KMS-11 (cell line): ENCODE results near the gene CAMTA1.

ENCODE experiments used
- H2AFZ ChIP-seq: fragments of 200-600 bp; sonication (generic); 2 replicates; pipeline ENCODE4 v1.6.1; 2016; ENCODE audit warnings: antibody characterized with exemption, mixed run types, low read depth
- H3K27ac ChIP-seq: fragments of 200-600 bp; sonication (generic); 2 replicates; pipeline ENCODE4 v1.6.1; 2016; ENCODE audit warnings: mild to moderate bottlenecking, mixed run types
- H3K27me3 ChIP-seq: fragments of 200-600 bp; sonication (generic); 2 replicates; pipeline ENCODE4 v1.6.1; 2017; ENCODE audit warnings: mild to moderate bottlenecking, low read depth, mixed run types, moderate library complexity; ENCODE audit not compliant: insufficient read depth
- H3K36me3 ChIP-seq: fragments of 200-600 bp; sonication (generic); 2 replicates; pipeline ENCODE4 v1.6.1; 2017; ENCODE audit warnings: mild to moderate bottlenecking, mixed run types; ENCODE audit not compliant: insufficient read depth
- H3K4me1 ChIP-seq: fragments of 200-600 bp; sonication (generic); 2 replicates; pipeline ENCODE4 v1.6.1; 2016; ENCODE audit warnings: mild to moderate bottlenecking, low read depth, mixed run types; ENCODE audit not compliant: poor library complexity, severe bottlenecking
- H3K4me2 ChIP-seq: fragments of 200-600 bp; sonication (generic); 2 replicates; pipeline ENCODE4 v1.7.0; 2016; ENCODE audit warnings: mild to moderate bottlenecking, mixed run types
- H3K4me3 ChIP-seq: fragments of 200-600 bp; sonication (generic); IDR thresholded peaks from 2 replicates; pipeline ENCODE4 v1.6.1; 2017; ENCODE audit warnings: low read depth, low read length, mixed read lengths; ENCODE audit not compliant: insufficient read depth
- H3K79me2 ChIP-seq: fragments of 200-600 bp; sonication (generic); 2 replicates; pipeline ENCODE4 v1.6.1; 2016; ENCODE audit warnings: low read depth, mixed run types; ENCODE audit not compliant: insufficient read depth
- H3K9ac ChIP-seq: fragments of 200-600 bp; sonication (generic); 2 replicates; pipeline ENCODE4 v1.6.1; 2016; ENCODE audit warnings: mild to moderate bottlenecking, mixed run types
- H4K20me1 ChIP-seq: fragments of 200-600 bp; sonication (generic); 2 replicates; pipeline ENCODE4 v1.6.1; 2016; ENCODE audit warnings: mild to moderate bottlenecking, mixed run types; ENCODE audit not compliant: insufficient read depth
- TF ChIP-seq, protein P1 (sequence below): fragments of 200-600 bp; sonication (generic); conservative IDR thresholded peaks from 2 replicates; pipeline ENCODE4 v1.6.1; 2017; ENCODE audit warnings: low read depth, mild to moderate bottlenecking, antibody characterized with exemption, low read length, moderate library complexity, mixed read lengths

CAMTA1 gene

DNA sequence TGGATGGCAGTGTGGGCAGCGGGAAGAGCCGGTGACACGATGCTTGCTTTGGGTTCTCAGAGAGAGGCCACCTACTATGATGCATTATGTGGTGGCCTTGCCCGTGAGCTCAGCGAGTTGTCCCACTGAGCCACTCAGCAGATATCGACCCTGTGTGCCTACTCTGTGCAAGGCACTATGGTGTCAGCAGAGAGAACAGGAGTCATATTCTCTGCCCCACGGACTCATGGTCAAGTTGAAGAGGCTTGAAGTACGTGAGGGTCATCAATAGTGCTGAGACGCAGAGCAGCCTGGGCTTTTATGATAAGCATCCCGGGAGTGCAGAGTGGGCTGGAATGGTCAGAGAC lies 466.2 kb downstream of the CAMTA1 start:
- H3K79me2 ChIP-seq = no peaks in the 10 kb centered on the region
- no peak overlapping the region for H3K27ac ChIP-seq
- no peaks in the 10 kb centered on the region for H3K36me3 ChIP-seq
- no peak overlapping the region for H3K9ac ChIP-seq
- TF ChIP-seq, protein P1, sequence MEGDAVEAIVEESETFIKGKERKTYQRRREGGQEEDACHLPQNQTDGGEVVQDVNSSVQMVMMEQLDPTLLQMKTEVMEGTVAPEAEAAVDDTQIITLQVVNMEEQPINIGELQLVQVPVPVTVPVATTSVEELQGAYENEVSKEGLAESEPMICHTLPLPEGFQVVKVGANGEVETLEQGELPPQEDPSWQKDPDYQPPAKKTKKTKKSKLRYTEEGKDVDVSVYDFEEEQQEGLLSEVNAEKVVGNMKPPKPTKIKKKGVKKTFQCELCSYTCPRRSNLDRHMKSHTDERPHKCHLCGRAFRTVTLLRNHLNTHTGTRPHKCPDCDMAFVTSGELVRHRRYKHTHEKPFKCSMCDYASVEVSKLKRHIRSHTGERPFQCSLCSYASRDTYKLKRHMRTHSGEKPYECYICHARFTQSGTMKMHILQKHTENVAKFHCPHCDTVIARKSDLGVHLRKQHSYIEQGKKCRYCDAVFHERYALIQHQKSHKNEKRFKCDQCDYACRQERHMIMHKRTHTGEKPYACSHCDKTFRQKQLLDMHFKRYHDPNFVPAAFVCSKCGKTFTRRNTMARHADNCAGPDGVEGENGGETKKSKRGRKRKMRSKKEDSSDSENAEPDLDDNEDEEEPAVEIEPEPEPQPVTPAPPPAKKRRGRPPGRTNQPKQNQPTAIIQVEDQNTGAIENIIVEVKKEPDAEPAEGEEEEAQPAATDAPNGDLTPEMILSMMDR = no peak
- no peak overlapping the region for H3K4me2 ChIP-seq
- H3K4me3 ChIP-seq = no peak overlapping the region
- no peak overlapping the region for H2AFZ ChIP-seq
- H4K20me1 ChIP-seq = no peaks in the 10 kb centered on the region
- H3K27me3 ChIP-seq = peaks cover 31% of the 10 kb centered on the region; the same call in 1 of the 2 replicates
- H3K4me1 ChIP-seq = no peaks in the 10 kb centered on the region

DNA sequence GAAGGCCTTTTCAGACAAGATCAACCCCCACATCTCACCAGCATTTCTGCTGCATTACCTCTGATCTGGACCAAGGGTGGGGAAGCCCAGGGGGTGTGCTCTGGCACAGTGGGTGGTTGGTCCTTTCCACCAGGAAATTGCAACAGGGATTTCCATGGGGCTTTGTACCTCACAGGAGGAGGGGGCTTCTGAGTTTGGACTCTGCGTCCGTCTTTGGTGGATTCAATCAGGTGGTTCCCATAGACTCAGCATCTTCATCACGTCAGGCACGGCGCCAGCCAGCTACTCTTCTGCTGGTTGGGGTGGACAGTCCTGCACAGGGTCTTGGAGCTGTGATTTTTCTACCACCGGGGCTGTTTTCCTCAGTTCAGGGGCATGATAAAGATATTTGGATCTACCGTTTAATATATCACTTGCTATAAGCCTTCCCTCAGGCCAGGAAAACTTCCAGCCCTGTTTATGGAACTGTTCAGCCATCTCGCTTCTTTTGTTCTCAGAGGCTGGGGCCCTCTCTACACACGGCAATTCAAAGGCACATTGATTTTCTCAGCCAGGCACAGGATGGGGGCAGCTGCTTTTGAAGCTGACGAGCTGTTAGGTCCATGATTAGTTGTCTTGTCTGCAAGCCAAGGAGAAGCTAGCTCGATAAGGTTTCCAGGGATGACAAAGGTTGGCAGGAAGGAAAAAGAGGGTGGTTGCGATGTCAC lies 467.3 kb downstream of the CAMTA1 start:
- no peak overlapping the region for H3K4me3 ChIP-seq
- H3K36me3 ChIP-seq = no peaks in the 10 kb centered on the region
- H4K20me1 ChIP-seq = no peaks in the 10 kb centered on the region
- H3K27me3 ChIP-seq = peaks cover 27% of the 10 kb centered on the region; the same call in 1 of the 2 replicates
- H3K79me2 ChIP-seq = no peaks in the 10 kb centered on the region
- no peak overlapping the region for H3K27ac ChIP-seq
- no peak overlapping the region for H3K9ac ChIP-seq
- TF ChIP-seq, protein P1 = no peak
- H3K4me1 ChIP-seq = no peaks in the 10 kb centered on the region
- no peak overlapping the region for H2AFZ ChIP-seq
- H3K4me2 ChIP-seq = no peak overlapping the region

DNA sequence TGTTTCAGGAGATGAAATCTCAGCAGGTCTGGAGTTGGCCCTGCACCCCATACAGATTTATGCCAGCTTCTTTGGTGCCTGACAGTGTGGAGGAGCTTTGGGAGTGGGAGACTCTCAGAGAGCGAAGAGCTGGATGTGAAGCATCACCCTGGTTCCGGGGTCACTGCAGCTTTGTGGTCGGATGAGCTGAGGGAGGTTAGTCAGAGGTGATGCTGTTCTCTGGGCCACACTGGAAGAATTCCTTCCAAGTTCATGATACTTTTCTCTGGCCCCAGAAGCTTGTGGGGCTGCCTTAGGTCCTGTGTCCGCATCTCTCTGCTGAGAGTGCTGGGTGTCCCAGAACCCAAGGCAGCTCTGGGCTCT lies 467.8 kb downstream of the CAMTA1 start:
- H3K27me3 ChIP-seq = peaks cover 23% of the 10 kb centered on the region; the same call in 1 of the 2 replicates
- H3K36me3 ChIP-seq = no peaks in the 10 kb centered on the region
- H3K4me1 ChIP-seq = no peaks in the 10 kb centered on the region
- H2AFZ ChIP-seq = no peak overlapping the region
- TF ChIP-seq, protein P1 = no peak
- no peak overlapping the region for H3K4me2 ChIP-seq
- H4K20me1 ChIP-seq = no peaks in the 10 kb centered on the region
- H3K9ac ChIP-seq = no peak overlapping the region
- no peak overlapping the region for H3K4me3 ChIP-seq
- H3K27ac ChIP-seq = no peak overlapping the region
- no peaks in the 10 kb centered on the region for H3K79me2 ChIP-seq

DNA sequence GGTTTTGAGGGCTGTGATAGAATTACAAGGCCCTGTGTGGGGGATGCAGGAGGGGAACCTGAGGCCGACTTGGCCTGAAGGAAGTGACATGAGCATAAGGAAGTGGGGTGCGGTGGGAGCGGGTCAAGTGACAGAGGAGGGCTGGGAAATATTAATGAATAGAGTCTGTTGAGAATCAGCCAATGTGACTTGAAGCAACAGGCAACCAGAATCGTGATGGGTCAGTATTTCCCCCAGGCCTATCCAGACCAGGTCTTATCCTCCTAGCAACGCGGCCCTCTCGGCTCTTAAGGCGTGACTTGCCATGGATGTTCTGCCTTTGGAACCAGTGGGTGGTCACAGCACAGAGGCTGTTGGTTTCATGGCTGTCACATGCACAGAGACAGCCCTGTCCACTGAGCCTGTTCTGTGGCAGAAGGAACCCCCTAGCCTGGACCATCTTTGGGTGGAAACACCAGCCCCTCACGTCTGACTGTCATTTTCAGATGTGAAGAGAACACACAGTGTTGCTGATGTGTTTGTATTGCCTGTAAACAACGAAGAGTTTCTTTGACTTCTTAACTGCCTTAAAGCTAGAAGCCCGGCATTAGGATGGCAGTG lies 468.8 kb downstream of the CAMTA1 start:
- Histone ChIP-seq H3K9ac (no peak overlapping the region), H3K27ac (no peak overlapping the region), H3K27me3 (peaks cover 17% of the 10 kb centered on the region; the same call in 1 of the 2 replicates), H3K79me2 (no peaks in the 10 kb centered on the region), H4K20me1 (no peaks in the 10 kb centered on the region), H2AFZ (no peak overlapping the region), H3K4me2 (no peak overlapping the region), H3K36me3 (no peaks in the 10 kb centered on the region), H3K4me3 (no peak overlapping the region), H3K4me1 (no peaks in the 10 kb centered on the region)
- TF ChIP-seq, protein P1 = no peak
